Measurements from ENCODE around the gene TMEM273.

Gene TMEM273

DNA sequence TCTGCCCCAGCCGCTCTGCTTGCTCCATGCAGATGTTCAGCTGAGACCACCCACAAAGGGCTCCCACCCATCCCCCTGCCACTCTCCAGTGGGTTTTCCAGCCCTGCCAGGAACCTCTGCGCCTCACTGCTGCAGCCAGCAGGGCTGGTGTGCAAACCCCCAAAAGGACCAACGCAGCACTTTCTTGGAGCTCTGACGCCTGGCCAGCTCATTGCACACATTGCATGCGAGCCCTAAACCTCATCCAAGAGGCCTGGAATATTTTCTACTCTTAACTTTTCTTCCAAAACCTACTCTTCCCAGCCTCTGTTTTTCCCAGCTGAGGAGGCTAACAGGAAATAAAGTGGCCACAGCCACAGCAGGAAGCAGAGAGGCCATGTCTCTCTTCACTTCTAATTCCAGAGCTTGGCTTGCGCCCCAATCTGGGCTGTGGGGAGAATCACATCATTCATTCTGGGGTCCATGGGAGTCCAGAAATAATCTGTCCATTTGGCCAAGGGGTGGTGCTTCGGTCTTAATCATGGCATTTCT, 49.8 kb downstream of the TMEM273 start:
- no peaks in the 10 kb centered on the region for H3K36me3 Mint-ChIP-seq (ENCODE audit: low read depth)
- H3K4me3 Mint-ChIP-seq, result no peak overlapping the region
- no peak for DNase-seq
- TF ChIP-seq, protein P1, sequence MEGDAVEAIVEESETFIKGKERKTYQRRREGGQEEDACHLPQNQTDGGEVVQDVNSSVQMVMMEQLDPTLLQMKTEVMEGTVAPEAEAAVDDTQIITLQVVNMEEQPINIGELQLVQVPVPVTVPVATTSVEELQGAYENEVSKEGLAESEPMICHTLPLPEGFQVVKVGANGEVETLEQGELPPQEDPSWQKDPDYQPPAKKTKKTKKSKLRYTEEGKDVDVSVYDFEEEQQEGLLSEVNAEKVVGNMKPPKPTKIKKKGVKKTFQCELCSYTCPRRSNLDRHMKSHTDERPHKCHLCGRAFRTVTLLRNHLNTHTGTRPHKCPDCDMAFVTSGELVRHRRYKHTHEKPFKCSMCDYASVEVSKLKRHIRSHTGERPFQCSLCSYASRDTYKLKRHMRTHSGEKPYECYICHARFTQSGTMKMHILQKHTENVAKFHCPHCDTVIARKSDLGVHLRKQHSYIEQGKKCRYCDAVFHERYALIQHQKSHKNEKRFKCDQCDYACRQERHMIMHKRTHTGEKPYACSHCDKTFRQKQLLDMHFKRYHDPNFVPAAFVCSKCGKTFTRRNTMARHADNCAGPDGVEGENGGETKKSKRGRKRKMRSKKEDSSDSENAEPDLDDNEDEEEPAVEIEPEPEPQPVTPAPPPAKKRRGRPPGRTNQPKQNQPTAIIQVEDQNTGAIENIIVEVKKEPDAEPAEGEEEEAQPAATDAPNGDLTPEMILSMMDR (IDR thresholded peaks at IDR 0.05), result no peak
- peaks cover 34% of the 10 kb centered on the region for H3K4me1 Mint-ChIP-seq
- no peak overlapping the region for H3K27ac Mint-ChIP-seq
- H3K27me3 Mint-ChIP-seq (ENCODE audit: low read depth, poor library complexity), result peaks cover 9% of the 10 kb centered on the region
- peaks cover 14% of the 10 kb centered on the region for H3K9me3 Mint-ChIP-seq

DNA sequence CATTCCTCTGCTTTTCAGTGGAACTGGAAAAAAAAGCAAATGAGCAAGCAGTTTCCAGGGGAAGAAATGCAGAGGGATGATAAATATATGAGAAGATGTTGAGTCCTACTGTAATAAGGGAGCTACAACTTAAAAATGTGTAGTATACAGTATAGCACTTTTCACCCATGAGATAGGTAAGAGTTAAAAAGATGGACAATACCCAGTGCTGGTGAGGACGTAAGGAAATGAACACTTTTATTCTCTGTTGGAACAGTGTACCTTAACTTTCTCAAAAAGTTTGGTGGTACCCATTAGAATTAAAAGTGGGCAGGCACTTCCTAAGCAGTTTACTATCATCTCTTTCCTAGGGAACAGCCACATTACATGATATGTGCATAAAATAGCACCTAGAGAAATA, 51.7 kb downstream of the TMEM273 start:
- Mint-ChIP-seq H3K27me3 (ENCODE audit: low read depth, poor library complexity) (peaks cover 9% of the 10 kb centered on the region), H3K4me3 (no peak overlapping the region), H3K36me3 (ENCODE audit: low read depth) (no peaks in the 10 kb centered on the region), H3K9me3 (peaks cover 14% of the 10 kb centered on the region), H3K4me1 (peaks cover 34% of the 10 kb centered on the region), H3K27ac (no peak overlapping the region)
- no peak for DNase-seq
- TF ChIP-seq, protein P1 (IDR thresholded peaks at IDR 0.05), result no peak

DNA sequence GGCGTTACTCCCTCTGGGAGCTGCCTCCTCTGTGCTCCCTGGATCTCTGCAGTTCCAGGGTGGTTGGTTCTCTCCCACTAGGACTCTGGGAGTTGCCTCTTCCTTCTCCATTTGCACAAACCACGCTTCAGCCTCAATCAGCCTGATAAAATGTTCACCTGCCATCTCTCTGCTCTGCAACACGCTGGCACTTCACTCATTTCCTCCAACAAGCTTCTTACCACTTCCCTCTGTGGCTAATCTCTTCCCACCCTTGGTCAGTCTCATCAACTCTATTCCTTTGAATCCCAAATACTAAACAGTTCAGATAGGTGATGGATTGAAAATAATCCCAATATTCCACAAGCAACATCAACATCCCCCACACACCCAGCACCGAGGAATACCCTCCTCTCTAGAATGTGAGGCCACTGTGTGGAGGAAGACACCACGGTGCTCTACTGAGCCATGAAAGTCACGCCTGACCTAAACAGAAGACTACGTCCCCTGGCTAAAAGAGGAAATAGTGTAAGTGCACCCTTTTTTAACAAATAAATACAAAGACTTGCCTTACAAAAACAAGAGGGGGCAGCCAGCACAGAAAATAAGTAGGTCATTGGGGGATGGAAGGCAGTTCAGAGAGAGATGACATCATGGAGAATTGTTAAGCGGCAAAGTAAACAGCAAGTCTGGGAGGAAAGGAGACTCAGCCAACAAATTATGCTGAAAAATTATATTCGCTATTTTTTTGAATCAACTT, 52.4 kb downstream of the TMEM273 start:
- H3K27ac Mint-ChIP-seq, result peak overlapping the region; percentile 2
- no peaks in the 10 kb centered on the region for H3K36me3 Mint-ChIP-seq (ENCODE audit: low read depth)
- TF ChIP-seq, protein P1 (IDR thresholded peaks at IDR 0.05), result no peak
- H3K4me1 Mint-ChIP-seq, result peaks cover 34% of the 10 kb centered on the region
- DNase-seq, result no peak
- peaks cover 14% of the 10 kb centered on the region for H3K9me3 Mint-ChIP-seq
- H3K4me3 Mint-ChIP-seq, result peak overlapping the region; percentile 4
- H3K27me3 Mint-ChIP-seq (ENCODE audit: low read depth, poor library complexity), result peaks cover 9% of the 10 kb centered on the region

DNA sequence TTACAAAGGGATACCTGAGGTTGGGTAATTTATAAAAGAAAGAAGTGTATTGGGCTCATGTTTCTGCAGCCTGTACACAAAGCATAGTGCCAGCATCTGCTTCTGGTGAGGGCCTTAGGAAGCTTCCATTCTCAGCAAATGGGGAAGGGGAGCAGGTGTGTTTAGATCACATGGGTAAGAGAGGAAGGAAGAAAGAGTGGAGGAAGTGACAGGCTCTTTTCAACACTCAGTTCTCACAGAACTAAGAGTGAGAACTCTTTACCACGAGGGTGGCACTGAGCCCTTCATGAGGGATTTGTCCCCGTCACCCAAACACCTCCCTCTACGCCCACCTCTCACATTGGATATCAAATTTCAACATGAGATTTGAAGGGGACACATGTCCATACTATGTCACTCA, 53.9 kb downstream of the TMEM273 start:
- Mint-ChIP-seq H3K27ac (no peak overlapping the region), H3K27me3 (ENCODE audit: low read depth, poor library complexity) (peaks cover 6% of the 10 kb centered on the region), H3K9me3 (peaks cover 14% of the 10 kb centered on the region), H3K4me1 (peaks cover 34% of the 10 kb centered on the region), H3K36me3 (ENCODE audit: low read depth) (no peaks in the 10 kb centered on the region), H3K4me3 (no peak overlapping the region)
- TF ChIP-seq, protein P1 (IDR thresholded peaks at IDR 0.05), result no peak
- DNase-seq, result no peak

DNA sequence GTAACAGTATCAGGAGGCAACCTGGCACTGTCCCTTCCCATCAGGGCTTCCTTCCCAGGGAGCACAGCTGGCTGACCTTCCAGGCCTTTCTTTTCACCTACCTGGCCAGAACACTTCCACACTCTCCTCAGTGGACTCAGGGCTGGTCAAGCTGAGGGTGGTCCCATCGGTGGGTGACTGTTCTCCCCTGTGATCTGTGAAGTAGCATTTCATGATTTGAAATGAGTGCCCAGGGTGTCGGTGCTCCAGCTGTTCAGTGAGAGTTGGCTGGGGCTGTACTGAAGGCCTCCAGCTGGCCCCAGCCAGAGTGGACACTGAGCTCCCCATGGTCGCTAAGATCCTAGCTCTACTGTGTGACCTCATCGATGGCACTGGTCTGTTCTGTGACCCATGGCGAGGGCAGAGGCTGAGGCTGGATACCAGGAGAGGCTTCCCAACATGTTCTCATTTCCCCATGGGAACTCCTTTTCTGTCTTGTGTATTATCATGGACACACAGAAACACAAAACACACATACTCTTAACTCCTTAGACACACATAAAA, 54.4 kb downstream of the TMEM273 start, which contains the start of gene FAM170B:
Gene FAM170B (minus strand): TSS at position 316 of the 543 bp plus-strand sequence. CDS start 103 bp downstream, at position 213.
- Mint-ChIP-seq H3K27ac (no peak within 1 kb of the TSS), H3K4me3 (no peak within 1 kb of the TSS), H3K9me3 (peaks cover 14% of the 10 kb centered on the region), H3K4me1 (peaks cover 33% of the 10 kb centered on the region), H3K36me3 (ENCODE audit: low read depth) (no peaks in the 10 kb centered on the region), H3K27me3 (ENCODE audit: low read depth, poor library complexity) (peaks cover 10% of the 10 kb centered on the region)
- TF ChIP-seq, protein P1 (IDR thresholded peaks at IDR 0.05), result no peak
- DNase-seq, result no peak

Data from nephron progenitor cell (in vitro differentiated cells).